Putamen (tissue), 1 donor: ENCODE data around the gene EDEM2.
"Not testable (repeated sequence)": the region's sequence is repeated elsewhere in the genome, so short reads cannot be mapped to it uniquely, and the experiment has no call there.

Experiments
- DNase-seq: peaks from one replicate; pipeline ENCODE4 v3.0.0-alpha.2; 2016; ENCODE audit warnings: low spot score

Gene EDEM2

GRCh38 chr20:35171438-35171752, 24.3 kb upstream of the EDEM2 start:
- DNase-seq = no peak

DNA sequence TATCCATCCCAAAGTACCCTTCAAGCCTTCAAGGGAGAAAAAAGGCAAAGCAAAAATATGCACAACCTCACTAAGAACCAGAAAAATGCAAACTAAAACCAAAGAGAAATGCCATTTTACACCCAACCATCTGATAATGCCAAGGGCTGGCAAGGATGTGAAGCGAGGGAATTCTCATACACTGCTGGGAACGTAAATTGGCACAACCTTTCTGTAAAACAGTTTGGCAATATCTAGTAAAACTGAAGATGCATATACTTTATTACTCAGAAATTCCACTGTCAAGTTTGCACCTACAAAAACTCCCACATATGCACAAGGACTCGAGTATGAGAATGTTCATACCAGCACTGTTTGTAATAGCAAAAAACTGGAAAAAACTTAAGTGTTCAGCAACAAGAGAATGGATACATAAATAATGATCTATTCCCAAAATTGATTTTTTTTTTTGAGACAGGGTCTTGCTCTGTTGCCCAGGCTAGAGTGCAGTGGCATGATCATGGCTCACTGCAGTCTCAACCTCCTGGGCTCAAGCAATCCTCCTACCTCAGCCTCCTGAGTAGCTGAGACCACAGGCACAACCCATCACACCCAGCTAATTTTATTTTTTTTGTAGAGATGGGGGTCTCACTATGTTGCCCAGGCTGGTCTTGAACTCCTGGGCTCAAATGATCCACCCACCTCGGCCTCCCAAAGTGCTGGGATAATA, 21.7 kb upstream of the EDEM2 start:
- DNase-seq = not testable (repeated sequence)

DNA sequence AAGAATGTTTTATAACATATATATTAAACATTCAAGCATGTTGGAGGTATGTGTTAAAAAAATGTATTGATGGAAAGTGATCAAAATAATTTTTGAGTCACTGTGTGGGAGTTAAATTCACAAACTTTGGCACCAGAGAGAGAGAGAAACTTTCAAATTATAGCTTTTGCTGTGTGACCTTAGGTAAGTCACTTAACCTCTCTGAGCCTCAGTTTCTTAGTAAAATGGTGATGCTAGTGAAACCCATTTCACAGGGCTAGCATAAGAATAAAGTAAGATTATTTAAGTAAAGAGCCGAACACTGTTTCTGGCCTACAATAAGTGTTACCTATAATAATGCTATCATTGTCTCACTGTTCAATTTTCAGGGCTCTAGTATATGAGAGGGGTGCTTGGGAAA, 20.7 kb upstream of the EDEM2 start:
- no peak for DNase-seq

GRCh38 chr20:35166242-35166830, 19.2 kb upstream of the EDEM2 start:
- DNase-seq = peak; percentile 11

DNA sequence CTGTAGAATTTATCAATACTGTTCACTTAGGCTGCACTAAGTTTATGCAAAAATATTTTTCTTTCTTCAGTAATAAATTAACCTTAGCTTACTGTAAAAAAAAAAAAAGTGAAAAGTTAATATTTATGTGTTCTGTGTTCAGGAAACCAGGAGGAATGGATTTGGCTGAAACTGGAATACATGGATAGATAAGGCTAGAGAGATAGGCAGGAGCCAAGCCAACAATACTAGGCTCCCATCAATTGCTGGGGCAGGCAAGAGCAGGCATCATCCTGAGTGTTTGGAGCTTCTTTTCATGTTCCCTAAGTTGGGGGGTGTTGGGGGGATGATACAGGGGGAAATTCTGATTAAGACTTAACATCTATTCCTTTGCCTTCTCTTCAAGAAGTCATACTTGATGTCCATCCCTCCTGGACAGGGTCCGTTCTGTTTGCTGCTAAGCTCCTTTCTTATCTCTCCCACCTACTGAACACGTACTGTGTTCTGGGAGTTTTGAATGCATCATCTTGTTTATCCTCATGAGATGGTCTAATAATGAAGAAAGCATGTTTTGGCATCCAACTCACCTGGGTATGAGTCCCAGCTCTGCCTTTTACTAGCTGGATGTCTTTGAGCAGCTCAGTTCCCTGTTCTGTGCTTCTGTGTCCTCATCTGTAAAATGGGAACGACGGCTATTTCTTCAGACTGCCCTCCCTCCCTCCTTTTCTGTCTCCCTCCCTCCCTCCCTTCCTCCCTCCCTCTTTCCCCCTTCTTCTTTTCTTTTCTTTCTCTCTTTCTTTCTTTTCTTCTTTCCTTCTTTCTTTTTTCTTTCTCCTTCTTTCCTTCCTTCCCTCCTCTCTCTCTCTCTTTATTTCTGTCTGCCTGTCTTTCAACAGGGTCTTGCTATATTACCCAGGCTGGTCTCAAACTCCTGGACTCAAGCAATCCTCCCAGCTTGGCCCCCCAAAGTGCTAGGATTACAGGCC, 18.4 kb upstream of the EDEM2 start:
- DNase-seq = no peak

- not testable (repeated sequence) for DNase-seq
Measured at GRCh38 chr20:35164531-35164930, 17.4 kb upstream of the EDEM2 start.

- not testable (repeated sequence) for DNase-seq
Measured at GRCh38 chr20:35160341-35160740, 13.2 kb upstream of the EDEM2 start.

DNA sequence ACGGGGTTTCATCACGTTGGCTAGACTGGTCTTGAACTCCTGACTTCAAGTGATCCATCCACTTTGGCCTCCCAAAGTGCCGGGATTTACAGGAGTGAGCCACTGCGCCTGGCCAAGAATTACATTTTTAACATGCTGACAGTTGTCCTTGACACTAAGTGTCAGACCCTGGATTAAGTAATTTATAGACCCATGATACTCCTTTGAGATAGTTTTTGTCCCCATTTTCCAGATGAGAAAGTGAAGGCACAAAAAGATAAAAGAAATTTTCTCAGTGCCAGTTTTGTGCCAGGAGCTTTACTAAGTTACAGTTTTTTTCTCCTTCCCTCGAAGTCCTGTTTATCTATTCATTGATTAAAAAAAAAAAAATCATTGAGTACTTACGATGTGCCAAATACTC, 9.8 kb upstream of the EDEM2 start:
- no peak for DNase-seq

GRCh38 chr20:35155936-35156335, 8.8 kb upstream of the EDEM2 start:
- DNase-seq = no peak

GRCh38 chr20:35151736-35152135, 4.6 kb upstream of the EDEM2 start:
- no peak for DNase-seq

- no peak for DNase-seq
Measured at GRCh38 chr20:35150846-35151579, 3.9 kb upstream of the EDEM2 start.

- not testable (repeated sequence) for DNase-seq
Measured at GRCh38 chr20:35147575-35148071, 487 bp upstream of the EDEM2 start.

- DNase-seq = peak; percentile 8
Measured at GRCh38 chr20:35146299-35146919, 727 bp downstream of the EDEM2 start.

GRCh38 chr20:35145141-35145564, 2.0 kb downstream of the EDEM2 start:
- peak; percentile 53 for DNase-seq

DNA sequence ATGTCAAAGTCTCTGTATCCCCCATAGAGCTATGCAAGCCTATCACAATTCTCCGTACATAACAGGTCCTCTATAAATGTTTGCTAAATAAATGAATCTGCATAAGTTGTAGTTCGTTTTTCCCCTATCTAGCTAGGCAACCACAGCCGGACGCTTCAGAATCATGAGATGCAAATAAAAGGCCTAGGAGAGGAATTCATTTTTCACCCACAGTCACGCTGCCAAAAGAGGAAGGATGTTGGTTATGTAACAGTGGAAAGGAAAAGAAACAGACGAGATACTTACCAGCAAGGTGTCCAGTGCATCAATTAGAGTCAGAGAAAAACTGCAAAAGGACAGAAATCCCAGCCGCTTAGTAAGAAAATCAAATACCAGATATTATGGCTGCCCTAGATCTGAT, 2.4 kb downstream of the EDEM2 start:
- no peak for DNase-seq

DNA sequence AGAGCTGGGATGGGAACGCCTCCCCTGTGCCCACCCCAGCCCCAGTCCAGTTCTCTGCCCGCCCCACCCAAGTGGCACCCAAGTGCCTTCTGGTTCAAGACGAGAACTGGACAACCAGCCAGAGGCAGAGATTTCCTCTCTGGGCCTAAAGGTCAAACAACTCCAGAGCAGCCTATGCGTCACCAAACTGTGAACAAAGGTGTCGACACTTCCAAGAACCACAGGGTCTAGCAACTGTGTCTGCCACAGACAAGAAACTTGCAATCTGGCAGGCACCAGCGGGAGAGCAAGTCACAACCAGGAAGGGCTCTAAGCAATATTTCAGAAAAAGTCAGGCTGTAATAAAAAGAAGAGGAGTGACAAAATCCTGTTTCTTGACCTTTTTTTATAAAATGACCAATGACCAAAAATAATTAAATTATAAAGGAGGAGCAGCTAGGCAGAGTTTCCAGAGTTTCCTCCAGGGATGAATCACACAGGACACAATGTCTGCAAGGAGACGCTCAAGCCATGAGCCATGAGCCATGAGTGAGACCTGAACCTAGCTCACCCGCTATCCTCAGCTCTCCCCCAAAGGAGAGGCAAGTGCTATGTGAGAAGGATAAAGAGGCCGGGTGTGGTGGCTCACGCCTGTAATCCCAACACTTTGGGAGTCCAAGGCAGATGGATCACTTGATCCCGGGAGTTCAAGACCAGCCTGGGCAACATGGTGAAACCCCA, 11.1 kb downstream of the EDEM2 start:
- no peak for DNase-seq

GRCh38 chr20:35134880-35135279, 12.3 kb downstream of the EDEM2 start:
- DNase-seq = no peak

GRCh38 chr20:35134472-35134871, 12.7 kb downstream of the EDEM2 start:
- no peak for DNase-seq

DNA sequence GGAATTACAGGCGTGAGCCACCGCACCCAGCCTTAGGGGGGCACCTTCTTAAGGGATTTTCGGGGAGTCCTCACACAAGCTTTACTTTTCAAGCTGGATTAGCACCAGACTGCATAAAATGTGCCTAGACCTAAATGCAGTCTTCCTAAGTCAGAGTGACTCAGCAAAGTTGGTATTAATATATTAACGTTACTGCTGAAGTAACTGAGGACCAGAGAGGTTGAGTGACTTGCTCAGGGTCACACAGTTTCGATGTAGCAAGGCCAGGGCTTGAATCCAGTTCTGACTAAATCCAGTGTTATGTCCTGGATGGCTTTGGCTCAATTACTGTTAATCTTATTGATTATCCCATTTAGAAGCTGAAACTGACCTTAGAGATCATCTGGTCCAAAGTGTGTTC, 13.4 kb downstream of the EDEM2 start:
- DNase-seq = no peak

DNA sequence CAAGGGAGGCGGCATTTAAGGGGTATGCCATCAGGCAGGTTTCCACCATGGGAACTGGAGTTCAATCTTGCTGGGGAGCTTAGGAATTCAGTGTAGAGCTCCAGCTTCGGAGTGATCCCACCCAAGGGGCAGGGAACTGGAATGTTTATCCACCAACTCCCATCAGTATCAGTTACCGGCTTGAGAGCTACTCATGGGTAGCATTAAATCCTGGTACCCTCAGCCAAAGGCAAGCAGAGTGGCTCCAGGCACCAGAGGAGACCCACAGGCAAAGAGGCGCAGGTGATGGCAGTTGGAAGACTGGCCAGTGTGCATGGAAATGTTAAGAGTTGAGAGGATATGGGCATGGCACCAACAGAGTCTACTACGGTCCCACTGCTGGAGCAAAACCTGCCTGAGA, 14.1 kb downstream of the EDEM2 start:
- DNase-seq = no peak

DNA sequence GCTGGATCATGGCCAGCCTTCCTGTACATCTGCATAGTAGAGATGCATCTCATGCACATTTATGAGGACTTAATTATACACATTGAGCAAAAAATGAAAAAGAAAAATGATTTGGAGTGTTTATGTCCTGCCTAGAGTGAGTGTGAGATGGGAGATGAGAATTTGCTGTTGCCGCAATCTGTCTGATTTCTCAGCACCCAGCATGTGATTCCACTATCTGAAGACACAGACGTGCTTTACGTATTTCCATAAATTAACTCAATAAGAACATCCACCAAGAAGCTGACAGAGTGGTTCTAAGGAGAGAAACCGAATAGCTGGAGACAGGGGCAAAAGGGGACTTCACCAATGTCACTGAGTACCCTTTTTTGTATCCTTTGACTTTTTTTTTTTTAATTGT, 15.2 kb downstream of the EDEM2 start:
- DNase-seq = no peak
